ENCODE results near the gene TNFSF9.

DNA sequence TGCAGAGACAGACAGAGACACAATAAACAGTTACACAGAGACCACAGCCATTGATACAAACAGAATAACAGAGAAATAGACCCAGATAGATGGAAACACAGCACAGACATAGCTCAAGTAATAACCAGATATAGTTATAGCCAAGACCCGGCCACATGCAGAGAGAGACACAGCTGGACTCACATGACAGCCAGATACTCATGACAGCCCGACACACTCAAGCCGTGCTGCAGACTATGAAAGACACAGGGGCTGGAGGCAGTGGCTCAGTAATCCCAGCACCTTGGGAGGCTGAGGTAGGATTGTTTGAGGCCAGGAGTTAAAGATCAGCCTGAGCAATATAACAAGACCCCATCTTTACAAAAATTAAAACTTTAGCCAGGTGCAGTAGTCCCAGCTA, 47.6 kb upstream of the TNFSF9 start:
- TF ChIP-seq, protein P1, sequence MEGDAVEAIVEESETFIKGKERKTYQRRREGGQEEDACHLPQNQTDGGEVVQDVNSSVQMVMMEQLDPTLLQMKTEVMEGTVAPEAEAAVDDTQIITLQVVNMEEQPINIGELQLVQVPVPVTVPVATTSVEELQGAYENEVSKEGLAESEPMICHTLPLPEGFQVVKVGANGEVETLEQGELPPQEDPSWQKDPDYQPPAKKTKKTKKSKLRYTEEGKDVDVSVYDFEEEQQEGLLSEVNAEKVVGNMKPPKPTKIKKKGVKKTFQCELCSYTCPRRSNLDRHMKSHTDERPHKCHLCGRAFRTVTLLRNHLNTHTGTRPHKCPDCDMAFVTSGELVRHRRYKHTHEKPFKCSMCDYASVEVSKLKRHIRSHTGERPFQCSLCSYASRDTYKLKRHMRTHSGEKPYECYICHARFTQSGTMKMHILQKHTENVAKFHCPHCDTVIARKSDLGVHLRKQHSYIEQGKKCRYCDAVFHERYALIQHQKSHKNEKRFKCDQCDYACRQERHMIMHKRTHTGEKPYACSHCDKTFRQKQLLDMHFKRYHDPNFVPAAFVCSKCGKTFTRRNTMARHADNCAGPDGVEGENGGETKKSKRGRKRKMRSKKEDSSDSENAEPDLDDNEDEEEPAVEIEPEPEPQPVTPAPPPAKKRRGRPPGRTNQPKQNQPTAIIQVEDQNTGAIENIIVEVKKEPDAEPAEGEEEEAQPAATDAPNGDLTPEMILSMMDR (IDR thresholded peaks at IDR 0.05), result no peak
- no peak for TF ChIP-seq POLR2A (IDR thresholded peaks at IDR 0.05)

Data from right lobe of liver (tissue), 4 donors.